Measurements from ENCODE around the gene SDC1.
A peak's percentile ranks its signal among the peaks of the same experiment; 100 is the strongest.

DNA sequence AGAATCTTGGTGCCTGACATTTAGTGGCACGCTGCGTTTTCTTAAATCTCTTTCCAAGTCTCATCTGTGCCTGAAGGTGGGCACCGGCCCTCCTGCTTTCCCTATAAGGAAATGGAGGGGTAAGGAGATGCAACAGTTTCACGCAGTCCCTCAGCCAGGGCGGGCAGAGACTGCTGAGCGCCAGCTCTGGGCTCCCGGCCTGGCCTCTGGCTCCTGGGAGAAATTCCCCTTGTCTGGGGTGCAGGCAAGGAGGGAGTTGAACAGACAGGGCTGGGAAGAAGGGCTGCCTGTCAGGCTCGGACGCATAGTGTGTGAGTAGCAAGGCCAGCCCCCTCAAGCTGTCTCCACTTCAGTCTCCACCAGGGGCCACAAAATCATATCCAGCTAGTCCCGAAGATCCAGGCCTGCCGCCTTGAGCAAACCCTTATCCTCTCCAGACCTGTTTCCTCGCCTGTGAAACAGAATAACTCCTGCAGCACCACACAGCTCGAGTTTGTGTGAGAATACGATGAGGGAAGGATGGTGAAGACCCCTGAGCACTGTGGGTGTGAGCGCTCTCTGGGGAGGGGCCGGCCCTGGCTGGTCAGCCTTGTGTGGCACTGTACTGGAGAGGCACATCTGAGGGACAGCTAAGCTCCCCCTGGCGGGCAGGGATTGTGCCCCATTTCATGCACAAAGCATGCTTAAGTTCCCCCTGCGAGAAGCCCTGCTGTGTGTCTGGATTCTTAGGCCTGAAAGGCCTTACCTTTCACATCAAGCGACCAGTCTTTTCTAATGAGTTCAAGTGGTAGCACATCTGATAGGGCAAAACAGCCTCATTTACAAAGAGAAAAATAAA, 33.8 kb downstream of the SDC1 start:
- TF ChIP-seq, protein P1, sequence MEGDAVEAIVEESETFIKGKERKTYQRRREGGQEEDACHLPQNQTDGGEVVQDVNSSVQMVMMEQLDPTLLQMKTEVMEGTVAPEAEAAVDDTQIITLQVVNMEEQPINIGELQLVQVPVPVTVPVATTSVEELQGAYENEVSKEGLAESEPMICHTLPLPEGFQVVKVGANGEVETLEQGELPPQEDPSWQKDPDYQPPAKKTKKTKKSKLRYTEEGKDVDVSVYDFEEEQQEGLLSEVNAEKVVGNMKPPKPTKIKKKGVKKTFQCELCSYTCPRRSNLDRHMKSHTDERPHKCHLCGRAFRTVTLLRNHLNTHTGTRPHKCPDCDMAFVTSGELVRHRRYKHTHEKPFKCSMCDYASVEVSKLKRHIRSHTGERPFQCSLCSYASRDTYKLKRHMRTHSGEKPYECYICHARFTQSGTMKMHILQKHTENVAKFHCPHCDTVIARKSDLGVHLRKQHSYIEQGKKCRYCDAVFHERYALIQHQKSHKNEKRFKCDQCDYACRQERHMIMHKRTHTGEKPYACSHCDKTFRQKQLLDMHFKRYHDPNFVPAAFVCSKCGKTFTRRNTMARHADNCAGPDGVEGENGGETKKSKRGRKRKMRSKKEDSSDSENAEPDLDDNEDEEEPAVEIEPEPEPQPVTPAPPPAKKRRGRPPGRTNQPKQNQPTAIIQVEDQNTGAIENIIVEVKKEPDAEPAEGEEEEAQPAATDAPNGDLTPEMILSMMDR (IDR thresholded peaks at IDR 0.05; ENCODE audit: low read depth, low read length): peak; percentile 34
- no peak for TF ChIP-seq POLR2A (IDR thresholded peaks at IDR 0.05; ENCODE audit: extremely low read depth, insufficient read length)

Measured in NB4 (cell line).